BE2C (cell line): ENCODE measurements around the gene IL1RAPL2.

Experiments
- DNase-seq: peaks from one replicate; pipeline ENCODE4 v3.0.0-alpha.2; 2020
- H3K27me3 ChIP-seq: fragments of 250-450 bp; sonication (Bioruptor Pico); 2 replicates; pipeline ENCODE4 v1.5.1; 2020; ENCODE audit warnings: mild to moderate bottlenecking
- H3K36me3 ChIP-seq: fragments of 250-450 bp; sonication (Bioruptor Pico); 2 replicates; pipeline ENCODE4 v1.5.1; 2020; ENCODE audit warnings: mild to moderate bottlenecking
- H3K4me1 ChIP-seq: fragments of 250-450 bp; sonication (Bioruptor Pico); 2 replicates; pipeline ENCODE4 v1.5.1; 2020
- H3K4me3 ChIP-seq: 2 replicates; pipeline ENCODE4 v1.5.1; 2011; ENCODE audit warnings: low read depth, low read length
- H3K9me3 ChIP-seq: fragments of 250-450 bp; sonication (Bioruptor Pico); 2 replicates; pipeline ENCODE4 v1.5.1; 2020
- TF ChIP-seq, protein P1 (sequence below): IDR thresholded peaks from 2 replicates; pipeline ENCODE4 v1.5.1; 2012; ENCODE audit warnings: mild to moderate bottlenecking, low read depth, low read length

The IL1RAPL2 gene

DNA sequence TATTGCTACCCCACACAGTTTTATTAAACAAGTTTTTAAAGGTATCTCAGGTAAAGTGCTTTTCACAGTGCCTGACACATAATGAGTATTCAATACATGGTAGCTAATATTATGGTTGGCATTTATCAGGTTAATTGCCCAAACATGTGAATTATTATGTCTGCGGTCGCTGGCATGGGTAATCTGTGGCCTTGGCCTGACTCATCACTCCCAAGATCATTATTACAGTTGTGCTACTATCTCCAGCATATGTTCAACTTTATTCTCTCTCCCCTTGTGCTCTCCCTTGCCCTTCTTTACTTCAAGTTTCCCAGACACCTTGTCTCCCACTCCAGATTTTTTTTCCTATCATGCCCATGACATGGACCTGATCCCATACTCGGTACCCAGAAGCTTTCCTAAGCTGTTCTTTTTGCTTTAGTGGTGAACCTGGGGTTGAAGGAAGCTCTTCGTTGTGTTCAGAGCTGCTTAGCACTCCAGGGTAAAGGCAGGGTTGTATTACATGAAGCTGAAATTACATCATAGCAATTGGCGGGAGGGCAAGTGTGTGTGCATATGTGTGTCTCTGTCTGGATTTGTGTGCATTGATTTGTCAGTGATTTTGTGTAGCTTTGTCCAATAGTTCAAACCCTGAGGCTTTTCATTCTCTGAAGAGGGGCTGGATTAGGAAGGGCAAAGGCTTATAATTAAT is 1079.8 kb downstream of the IL1RAPL2 start:
- Histone ChIP-seq H3K4me3 (no peak overlapping the region), H3K9me3 (no peaks in the 10 kb centered on the region), H3K36me3 (no peaks in the 10 kb centered on the region), H3K4me1 (no peaks in the 10 kb centered on the region), H3K27me3 (no peaks in the 10 kb centered on the region)
- TF ChIP-seq, protein P1, sequence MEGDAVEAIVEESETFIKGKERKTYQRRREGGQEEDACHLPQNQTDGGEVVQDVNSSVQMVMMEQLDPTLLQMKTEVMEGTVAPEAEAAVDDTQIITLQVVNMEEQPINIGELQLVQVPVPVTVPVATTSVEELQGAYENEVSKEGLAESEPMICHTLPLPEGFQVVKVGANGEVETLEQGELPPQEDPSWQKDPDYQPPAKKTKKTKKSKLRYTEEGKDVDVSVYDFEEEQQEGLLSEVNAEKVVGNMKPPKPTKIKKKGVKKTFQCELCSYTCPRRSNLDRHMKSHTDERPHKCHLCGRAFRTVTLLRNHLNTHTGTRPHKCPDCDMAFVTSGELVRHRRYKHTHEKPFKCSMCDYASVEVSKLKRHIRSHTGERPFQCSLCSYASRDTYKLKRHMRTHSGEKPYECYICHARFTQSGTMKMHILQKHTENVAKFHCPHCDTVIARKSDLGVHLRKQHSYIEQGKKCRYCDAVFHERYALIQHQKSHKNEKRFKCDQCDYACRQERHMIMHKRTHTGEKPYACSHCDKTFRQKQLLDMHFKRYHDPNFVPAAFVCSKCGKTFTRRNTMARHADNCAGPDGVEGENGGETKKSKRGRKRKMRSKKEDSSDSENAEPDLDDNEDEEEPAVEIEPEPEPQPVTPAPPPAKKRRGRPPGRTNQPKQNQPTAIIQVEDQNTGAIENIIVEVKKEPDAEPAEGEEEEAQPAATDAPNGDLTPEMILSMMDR, result no peak
- DNase-seq, result no peak

DNA sequence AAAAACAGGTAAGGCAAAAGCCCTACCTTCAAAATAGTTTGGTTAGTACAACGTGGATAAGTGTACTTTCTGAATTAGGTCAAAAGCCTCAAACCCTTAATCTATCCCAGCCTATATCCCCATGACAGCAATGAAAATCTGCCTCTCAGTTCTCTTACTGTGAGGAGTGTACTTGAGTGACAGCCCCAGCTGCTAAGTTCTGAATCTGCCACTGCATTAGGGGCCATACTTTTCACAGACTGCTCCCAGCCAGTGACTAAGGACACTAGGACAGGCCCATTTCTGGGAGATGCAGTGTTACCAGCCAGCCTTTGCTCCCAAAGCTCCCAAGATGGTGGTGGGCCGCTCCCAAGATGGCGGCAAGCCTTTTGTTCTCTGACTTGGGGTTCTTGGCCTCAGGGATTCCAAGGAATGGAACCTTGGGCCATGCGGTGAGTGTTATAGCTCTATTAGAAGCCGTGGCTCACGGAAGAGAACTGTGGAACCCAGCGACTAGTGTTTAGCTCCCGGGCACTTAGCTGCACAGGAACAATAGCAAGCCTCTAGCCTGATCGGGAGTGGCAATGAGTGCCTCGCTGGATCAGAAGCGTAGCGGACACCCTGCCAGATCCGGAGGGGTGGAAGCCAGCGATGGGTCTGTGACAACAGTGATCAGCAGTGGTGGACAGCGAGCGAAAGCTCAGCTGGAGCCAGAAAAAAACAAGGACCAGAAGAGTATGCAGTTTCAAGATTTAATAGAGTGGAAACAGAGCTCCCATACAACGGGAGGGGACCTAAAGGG is 1080.8 kb downstream of the IL1RAPL2 start:
- H3K9me3 ChIP-seq, result no peaks in the 10 kb centered on the region
- H3K36me3 ChIP-seq, result no peaks in the 10 kb centered on the region
- TF ChIP-seq, protein P1, result no peak
- no peaks in the 10 kb centered on the region for H3K27me3 ChIP-seq
- no peak overlapping the region for H3K4me3 ChIP-seq
- no peak for DNase-seq
- H3K4me1 ChIP-seq, result no peaks in the 10 kb centered on the region

DNA sequence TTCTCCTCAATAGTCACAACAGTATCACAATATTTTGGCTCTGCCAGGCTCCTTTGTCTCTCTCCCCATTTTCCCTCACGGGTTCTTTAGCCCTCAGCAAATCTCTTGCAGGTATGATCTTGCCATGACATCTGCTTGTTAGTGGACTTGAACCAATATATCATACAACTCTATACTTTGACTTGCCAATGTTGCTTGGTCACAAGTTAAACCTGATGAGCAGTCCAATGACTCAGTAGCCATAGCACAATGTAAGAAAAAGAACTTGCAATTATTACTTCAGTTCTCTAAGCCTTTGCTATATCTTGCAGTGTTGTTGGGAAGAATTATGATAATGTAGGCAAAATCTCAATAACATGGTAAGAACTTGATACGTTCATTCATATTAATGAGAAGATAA is 1081.8 kb downstream of the IL1RAPL2 start:
- H3K27me3 ChIP-seq, result no peaks in the 10 kb centered on the region
- TF ChIP-seq, protein P1, result no peak
- no peaks in the 10 kb centered on the region for H3K4me1 ChIP-seq
- no peaks in the 10 kb centered on the region for H3K9me3 ChIP-seq
- H3K36me3 ChIP-seq, result no peaks in the 10 kb centered on the region
- H3K4me3 ChIP-seq, result no peak overlapping the region
- no peak for DNase-seq

GRCh38 chrX:105648732-105649131 is 1082.7 kb downstream of the IL1RAPL2 start:
- H3K9me3 ChIP-seq, result no peaks in the 10 kb centered on the region
- no peaks in the 10 kb centered on the region for H3K4me1 ChIP-seq
- TF ChIP-seq, protein P1, result no peak
- H3K4me3 ChIP-seq, result no peak overlapping the region
- DNase-seq, result no peak
- no peaks in the 10 kb centered on the region for H3K36me3 ChIP-seq
- H3K27me3 ChIP-seq, result no peaks in the 10 kb centered on the region

- TF ChIP-seq, protein P1, result no peak
- DNase-seq, result no peak
- Histone ChIP-seq H3K4me1 (no peaks in the 10 kb centered on the region), H3K4me3 (no peak overlapping the region), H3K36me3 (no peaks in the 10 kb centered on the region), H3K9me3 (no peaks in the 10 kb centered on the region), H3K27me3 (no peaks in the 10 kb centered on the region)
Measured at GRCh38 chrX:105650577-105650976, 1084.6 kb downstream of the IL1RAPL2 start.

GRCh38 chrX:105650986-105651385 is 1085.0 kb downstream of the IL1RAPL2 start:
- TF ChIP-seq, protein P1, result no peak
- no peak overlapping the region for H3K4me3 ChIP-seq
- no peak for DNase-seq
- no peaks in the 10 kb centered on the region for H3K9me3 ChIP-seq
- H3K4me1 ChIP-seq, result no peaks in the 10 kb centered on the region
- no peaks in the 10 kb centered on the region for H3K27me3 ChIP-seq
- no peaks in the 10 kb centered on the region for H3K36me3 ChIP-seq
